8988T (cell line): ENCODE results near the gene TMEM176B.

ENCODE experiments used
- DNase-seq: peaks from one replicate; pipeline ENCODE4 v3.0.0; 2011

TMEM176B gene

GRCh38 chr7:150746921-150747320 lies 53.2 kb downstream of the TMEM176B start:
- DNase-seq: no peak

DNA sequence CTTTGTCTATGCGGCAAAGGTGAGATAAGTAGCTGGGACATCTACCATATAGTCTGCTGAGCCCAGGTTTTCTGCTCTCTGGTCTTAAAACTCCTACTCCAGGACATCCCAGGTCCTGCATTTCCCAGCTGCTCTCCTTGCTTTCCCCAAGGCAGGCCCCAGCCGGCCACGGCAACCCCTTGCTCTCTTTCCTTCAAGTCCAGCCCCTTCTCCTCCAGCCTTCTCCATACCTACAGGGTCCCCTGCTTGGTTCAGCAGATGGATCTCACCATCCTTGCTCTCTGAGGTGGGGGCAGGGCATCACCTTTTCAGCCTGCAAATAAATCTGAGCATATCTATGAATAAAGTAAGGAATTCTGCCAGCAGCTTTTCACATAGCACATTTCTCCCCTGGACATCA lies 54.3 kb downstream of the TMEM176B start:
- DNase-seq: no peak

DNA sequence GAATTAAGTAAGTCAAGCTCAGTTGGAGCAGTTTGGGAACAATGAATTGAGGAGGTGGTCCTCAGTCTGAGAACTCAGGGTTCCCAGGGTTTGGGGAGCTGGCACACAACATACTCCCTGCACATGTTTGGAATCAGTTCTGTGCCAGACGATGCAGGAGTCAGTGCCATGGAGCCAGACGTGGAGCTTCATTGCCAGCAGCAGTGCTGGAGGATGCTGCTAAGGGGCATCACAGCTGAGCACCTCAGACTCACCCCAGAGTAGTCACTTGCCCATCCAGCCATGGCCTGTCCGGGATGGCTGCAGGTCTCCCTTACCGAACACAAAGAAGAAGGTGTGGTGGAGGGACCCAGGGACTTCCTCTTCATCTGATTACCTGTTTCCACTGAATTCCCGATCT lies 55.1 kb downstream of the TMEM176B start:
- no peak for DNase-seq

DNA sequence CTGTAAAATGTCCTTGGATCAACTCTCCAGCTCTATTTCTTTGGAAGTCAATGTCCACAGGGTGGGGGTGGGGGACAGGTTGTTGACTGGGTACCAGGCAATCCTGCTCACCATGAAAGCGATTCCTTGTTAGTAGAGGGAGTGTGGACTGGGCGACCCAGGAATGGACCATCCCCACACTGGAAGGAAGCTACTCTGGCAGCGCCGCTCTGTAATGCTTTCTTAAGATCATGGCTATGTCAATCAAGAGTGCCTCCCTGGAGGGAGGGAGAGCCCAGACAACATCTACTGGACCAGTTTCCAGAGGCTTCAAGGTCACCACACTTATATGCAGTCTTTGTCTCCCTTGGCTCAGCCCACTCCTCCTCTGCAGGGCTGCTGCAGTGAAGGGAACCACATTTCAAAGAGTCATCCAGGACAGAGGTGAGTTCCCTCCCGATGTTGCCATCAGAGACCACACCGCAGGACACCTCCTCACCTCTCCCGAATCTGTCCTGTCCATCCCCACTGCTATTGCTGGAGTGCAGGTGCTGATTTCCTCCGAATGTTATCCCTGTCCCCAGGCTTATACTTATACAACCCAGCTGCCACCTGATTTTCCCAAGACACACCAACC lies 56.0 kb downstream of the TMEM176B start:
- no peak for DNase-seq

- DNase-seq: no peak
Measured at GRCh38 chr7:150742286-150742968, 57.7 kb downstream of the TMEM176B start.
